Testis (tissue), 3 donors: ENCODE results near the gene CCDC158. TPM values are rescaled to one million over a fixed set of nuclear protein-coding genes. Genes with fewer than 3 reads are reported as not detected.

Experiments used
- DNase-seq: peaks from one replicate; pipeline ENCODE4 v3.0.0-alpha.2; 2019
- H3K27ac ChIP-seq, 2 donors: fragments of 200-600 bp; sonication (generic); one replicate each; pipeline ENCODE4 v1.5.1; 2019
- H3K27me3 ChIP-seq: fragments of 200-600 bp; sonication (generic); one replicate; pipeline ENCODE4 v1.5.1; 2019
- H3K36me3 ChIP-seq: fragments of 200-600 bp; sonication (generic); one replicate; pipeline ENCODE4 v1.5.1; 2017; ENCODE audit warnings: low read depth; ENCODE audit errors: missing control alignments
- H3K4me1 ChIP-seq: fragments of 200-600 bp; sonication (generic); one replicate; pipeline ENCODE4 v1.5.1; 2019
- H3K4me3 ChIP-seq, 2 donors: fragments of 200-600 bp; sonication (generic); one replicate each; pipeline ENCODE4 v1.5.1; 2017 to 2019
- H3K9me3 ChIP-seq: fragments of 200-600 bp; sonication (generic); one replicate; pipeline ENCODE4 v1.5.1; 2017
- CTCF ChIP-seq, 3 experiments: fragments of 450-650 bp in 2 of 3; fragments of 200-600 bp in 1 of 3; sonication (generic) in 1 of 3; IDR thresholded peaks; one replicate each; pipeline ENCODE4 v1.5.1; 2016 to 2019; ENCODE audit warnings: antibody characterized with exemption in 3 of 3, mild to moderate bottlenecking in 2 of 3, moderate library complexity in 1 of 3
- POLR2A ChIP-seq: fragments of 450-650 bp; IDR thresholded peaks from one replicate; pipeline ENCODE4 v1.6.1; 2017; ENCODE audit warnings: antibody characterized with exemption, mild to moderate bottlenecking, moderate library complexity
- WGBS, 2 donors: methylation state at CpG; one replicate each; pipeline ENCODE4 v1.1.5; 2018; 5-methylcytosine and 5-hydroxymethylcytosine counted together
- intact Hi-C: fragments of 100-400 bp; cut with DNase I; formaldehyde crosslinking; loops from one replicate; pipeline ENCODE4 v1.15.1; 2023; ENCODE audit warnings: low total_unique reads
- polyA plus RNA-seq: library from polyadenylated mRNA; stranded (reverse); fragments of 350-450 nt; fragmentation: Illumina TruSeq; extraction: RNeasy Lipid Tissue Mini Kit (QIAGEN cat#74804); gene quantifications from one replicate; pipeline ENCODE4 v1.2.3, GENCODE V29; 2014; ENCODE audit warnings: low read depth, low replicate concordance; ENCODE audit not compliant: insufficient read depth
- total RNA-seq, 2 donors: library from RNA; depleted of rRNA; stranded (reverse); fragments of >200 nt; gene quantifications; one replicate each; pipeline ENCODE4 v1.2.3, GENCODE V29; 2016

The CCDC158 gene
- total and polyA plus RNA-seq, 3 donors from 2014 or later: 20.0 to 51.9 (median 39.2) TPM

- no peak for DNase-seq
- WGBS, 2 donors: 83 to 86% methylated on average over 3 of the region's 3 CpGs
- intact Hi-C loops: no loop called here
- Histone ChIP-seq H3K9me3 (no peaks in the 10 kb centered on the region), H3K36me3 (no peaks in the 10 kb centered on the region), H3K4me3 (no peak overlapping the region), H3K4me1 (no peaks in the 10 kb centered on the region), H3K27me3 (no peaks in the 10 kb centered on the region), H3K27ac (no peak overlapping the region)
- TF ChIP-seq POLR2A: no peak
- no peak for TF ChIP-seq CTCF (IDR thresholded peaks at IDR 0.05)
Observed at GRCh38 chr4:76322236-76322635, 98.7 kb downstream of the CCDC158 start.

GRCh38 chr4:76316131-76316530 lies 104.8 kb downstream of the CCDC158 start:
- Histone ChIP-seq H3K27me3 (no peaks in the 10 kb centered on the region), H3K9me3 (no peaks in the 10 kb centered on the region), H3K27ac (no peak overlapping the region), H3K4me1 (no peaks in the 10 kb centered on the region), H3K4me3 (no peak overlapping the region), H3K36me3 (no peaks in the 10 kb centered on the region)
- intact Hi-C loops: no loop called here
- WGBS, 2 donors: 89 to 93% methylated on average over 1 of the region's 1 CpG
- no peak for TF ChIP-seq CTCF (IDR thresholded peaks at IDR 0.05)
- no peak for DNase-seq

- intact Hi-C loops: no loop called here
- TF ChIP-seq POLR2A: no peak
- no peak for TF ChIP-seq CTCF (IDR thresholded peaks at IDR 0.05)
- WGBS, 2 donors: 66 to 78% methylated on average over 7 of the region's 7 CpGs
- DNase-seq: no peak
- Histone ChIP-seq H3K9me3 (no peaks in the 10 kb centered on the region), H3K27ac (no peak overlapping the region), H3K27me3 (no peaks in the 10 kb centered on the region), H3K4me1 (no peaks in the 10 kb centered on the region), H3K36me3 (no peaks in the 10 kb centered on the region), H3K4me3 (no peak overlapping the region)
Observed at GRCh38 chr4:76315267-76315918, 105.5 kb downstream of the CCDC158 start.

- H3K9me3 ChIP-seq: no peaks in the 10 kb centered on the region
- H3K4me3 ChIP-seq: no peak overlapping the region
- H3K27me3 ChIP-seq: no peaks in the 10 kb centered on the region
- TF ChIP-seq POLR2A (no peak), CTCF (IDR thresholded peaks at IDR 0.05) (no peak)
- no peak for DNase-seq
- H3K36me3 ChIP-seq: no peaks in the 10 kb centered on the region
- H3K4me1 ChIP-seq: no peaks in the 10 kb centered on the region
- intact Hi-C loops: no loop called here
- 86 to 91% methylated on average over 2 of the region's 2 CpGs for WGBS, 2 donors
- no peak overlapping the region for H3K27ac ChIP-seq
Observed at GRCh38 chr4:76313547-76313946, 107.4 kb downstream of the CCDC158 start.

GRCh38 chr4:76312457-76312856 lies 108.5 kb downstream of the CCDC158 start:
- Histone ChIP-seq H3K27ac (no peak overlapping the region), H3K4me3 (no peak overlapping the region), H3K27me3 (no peaks in the 10 kb centered on the region), H3K36me3 (no peaks in the 10 kb centered on the region), H3K4me1 (peaks cover 2% of the 10 kb centered on the region), H3K9me3 (no peaks in the 10 kb centered on the region)
- DNase-seq: no peak
- 51 to 62% methylated on average over 1 of the region's 1 CpG for WGBS, 2 donors
- TF ChIP-seq CTCF (IDR thresholded peaks at IDR 0.05): no peak
- no peak for TF ChIP-seq POLR2A
- intact Hi-C loops: no loop called here
